Stimulated activated CD8-positive, alpha-beta memory T cell treated with anti-CD3 and anti-CD28 coated beads, Interleukin-4, amount 100 ng/mL, for 4 hours (primary cell): ENCODE results near the gene FAM120A.

Experiments used
- DNase-seq, 2 donors: peaks; one replicate each; pipeline ENCODE4 v3.0.0-alpha.2; 2020; ENCODE audit warnings: low read depth in 2 of 2, low spot score in 1 of 2

FAM120A gene

GRCh38 chr9:93591301-93592007 lies 140.0 kb downstream of the FAM120A start:
- no peak for DNase-seq

DNA sequence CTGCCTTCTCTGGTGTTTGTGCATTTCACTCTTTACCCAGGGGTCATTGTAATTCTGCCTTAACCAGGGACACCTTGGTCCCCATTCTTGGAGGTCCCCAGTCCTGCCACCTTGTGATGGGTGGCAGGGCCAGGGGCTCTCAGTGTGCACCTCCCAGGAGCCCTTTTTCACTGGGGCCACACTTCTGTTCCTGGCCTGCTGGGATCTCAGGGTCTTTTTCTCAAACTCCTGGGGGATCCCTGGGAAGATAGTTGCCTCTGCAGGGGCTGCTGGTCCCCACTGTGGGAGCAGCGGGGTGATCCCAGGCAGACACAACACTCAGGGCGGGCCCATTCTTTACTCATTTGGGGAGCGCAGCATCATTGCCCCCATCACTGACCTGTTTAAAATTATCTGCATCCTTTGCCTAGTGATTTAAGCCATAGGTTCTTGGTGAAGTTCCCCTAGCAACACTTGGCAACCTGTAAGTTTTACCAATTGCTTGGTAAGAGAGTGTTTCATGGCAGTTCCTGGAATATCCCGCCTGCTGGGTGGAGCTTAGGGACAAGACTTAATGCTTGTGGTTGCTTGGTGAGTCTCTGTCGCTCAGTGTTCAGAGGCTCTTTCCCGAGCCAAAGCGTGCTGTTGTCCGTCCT lies 140.6 kb downstream of the FAM120A start:
- no peak for DNase-seq

- DNase-seq = no peak
Measured at GRCh38 chr9:93592643-93593021, 141.1 kb downstream of the FAM120A start.

DNA sequence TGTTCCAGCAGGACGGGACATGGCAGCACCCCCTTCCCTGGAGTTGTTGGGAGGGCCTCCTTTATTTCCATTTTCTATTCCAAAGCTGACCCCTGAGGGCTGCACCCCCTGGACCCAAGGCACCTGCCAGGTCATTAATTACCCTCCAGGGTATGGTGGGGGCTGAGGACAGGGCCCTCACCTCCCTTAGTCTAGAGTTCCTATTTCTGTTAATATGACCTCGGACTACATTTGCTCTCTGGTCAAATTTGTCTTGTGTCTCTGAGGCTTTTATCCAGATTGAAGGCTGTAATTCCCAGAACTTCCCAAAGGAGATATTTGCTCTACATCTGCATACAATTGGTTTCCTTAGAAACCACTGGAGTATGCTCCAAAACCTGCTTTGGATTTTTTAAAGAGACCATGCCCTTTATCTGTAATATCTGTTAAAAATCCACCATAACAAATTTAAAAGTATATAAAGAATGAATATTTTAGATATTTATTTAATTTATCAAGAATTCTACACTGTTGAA lies 141.7 kb downstream of the FAM120A start:
- no peak for DNase-seq

DNA sequence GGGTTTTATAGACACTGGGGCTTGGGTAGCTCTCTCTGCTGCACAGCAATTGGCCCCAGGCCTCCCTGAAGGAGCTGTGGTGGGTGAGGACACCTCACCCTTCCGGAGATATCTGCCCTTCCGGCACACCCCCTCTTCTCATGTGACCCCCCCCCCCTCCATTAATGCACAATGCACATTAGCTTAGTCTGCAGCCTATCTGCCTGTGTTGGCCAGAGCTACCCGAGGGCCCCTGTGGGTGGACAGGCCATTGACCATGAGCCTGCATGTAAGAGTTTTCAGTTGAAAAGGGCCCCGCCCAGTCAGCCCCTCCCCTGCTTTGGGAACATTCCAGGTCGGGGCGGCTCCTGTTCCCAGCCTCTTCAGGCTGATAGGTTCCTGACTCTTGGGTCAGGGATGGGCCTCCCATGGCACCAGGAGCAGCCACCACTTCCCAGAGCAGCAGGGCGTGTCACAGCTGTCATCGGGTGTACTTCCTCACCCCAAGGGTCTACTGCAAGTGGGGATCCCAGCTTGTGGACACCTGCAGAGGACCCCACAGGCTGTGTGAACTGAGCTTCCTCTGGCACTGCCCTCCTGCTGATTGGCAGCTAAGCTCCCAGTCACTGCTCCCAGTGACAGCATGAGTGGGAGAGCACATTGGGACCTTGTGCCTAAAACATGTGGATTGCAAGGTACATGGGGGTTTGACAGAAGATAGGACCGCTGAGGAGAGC lies 142.7 kb downstream of the FAM120A start:
- no peak for DNase-seq

- no peak for DNase-seq
Measured at GRCh38 chr9:93595461-93595860, 144.0 kb downstream of the FAM120A start.

DNA sequence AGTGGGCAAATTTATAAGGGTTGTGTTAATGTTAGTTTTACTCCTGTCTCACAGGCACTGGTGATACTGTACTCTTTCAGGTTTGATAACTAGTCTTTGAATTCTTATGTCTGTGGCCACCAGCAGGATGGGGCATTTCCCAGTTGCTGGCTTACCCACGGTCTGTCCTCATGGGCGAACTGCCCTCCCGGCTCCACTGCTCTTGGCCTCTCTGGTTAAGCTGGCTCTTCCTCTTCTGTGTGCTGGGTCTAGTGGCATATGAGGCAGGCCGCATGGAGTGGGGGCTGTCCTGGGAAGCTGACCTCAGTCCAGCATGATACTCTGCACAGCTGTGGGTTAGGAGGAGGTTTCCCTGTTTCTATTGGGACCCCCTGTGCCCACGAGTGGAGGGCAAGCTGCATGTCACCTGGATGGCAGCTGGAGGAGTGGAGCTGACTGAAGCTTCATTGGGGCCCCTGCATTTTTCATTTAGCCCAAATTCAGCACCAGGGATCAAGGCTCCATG lies 144.4 kb downstream of the FAM120A start:
- no peak for DNase-seq

DNA sequence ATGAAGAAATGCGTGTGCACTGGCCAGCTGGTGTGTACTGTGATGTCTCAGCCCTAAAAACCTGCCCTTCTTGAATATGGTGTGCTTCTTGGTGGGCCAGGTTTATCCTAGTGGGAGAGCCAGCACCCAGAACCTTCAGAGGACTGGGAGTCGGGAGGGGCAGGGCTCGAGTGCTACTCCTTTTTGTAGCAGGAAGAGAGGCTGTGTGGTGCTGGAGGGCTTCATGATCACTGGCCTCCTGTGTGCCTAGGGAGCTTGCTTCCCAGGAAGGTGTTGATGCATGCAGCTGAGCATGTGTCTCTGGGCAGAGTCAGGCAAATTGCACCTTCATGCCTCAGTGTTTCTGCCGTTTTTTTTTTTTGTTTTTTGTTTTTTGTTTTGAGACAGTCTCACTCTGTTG lies 144.9 kb downstream of the FAM120A start:
- DNase-seq = no peak

DNA sequence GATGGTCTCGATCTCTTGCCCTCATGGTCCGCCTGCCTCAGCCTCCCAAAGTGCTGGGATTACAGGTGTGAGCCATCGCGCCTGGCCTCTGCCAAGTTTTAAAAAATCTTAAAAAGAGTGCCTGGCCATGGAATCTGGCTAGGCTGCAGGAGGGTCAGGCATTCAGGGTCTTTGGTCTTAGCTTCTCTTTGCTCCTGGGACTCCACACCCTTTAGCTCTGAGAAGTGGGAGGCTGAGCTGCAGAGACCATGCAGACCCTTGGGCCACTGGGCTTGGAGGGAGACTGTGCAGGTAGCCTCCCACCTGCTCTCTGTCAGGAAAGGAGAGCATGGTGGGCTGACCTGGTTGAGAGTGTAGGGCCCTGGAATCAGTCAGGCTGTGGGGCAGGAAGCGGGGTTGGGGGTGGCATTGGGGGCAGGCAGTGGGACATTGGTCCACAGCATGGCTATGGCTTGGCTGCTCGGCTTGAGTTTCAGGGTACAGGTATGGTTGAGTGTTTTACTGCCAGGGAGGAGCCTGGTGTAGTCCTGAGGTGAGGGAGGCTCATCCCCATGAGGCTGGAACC lies 145.7 kb downstream of the FAM120A start:
- DNase-seq = no peak

DNA sequence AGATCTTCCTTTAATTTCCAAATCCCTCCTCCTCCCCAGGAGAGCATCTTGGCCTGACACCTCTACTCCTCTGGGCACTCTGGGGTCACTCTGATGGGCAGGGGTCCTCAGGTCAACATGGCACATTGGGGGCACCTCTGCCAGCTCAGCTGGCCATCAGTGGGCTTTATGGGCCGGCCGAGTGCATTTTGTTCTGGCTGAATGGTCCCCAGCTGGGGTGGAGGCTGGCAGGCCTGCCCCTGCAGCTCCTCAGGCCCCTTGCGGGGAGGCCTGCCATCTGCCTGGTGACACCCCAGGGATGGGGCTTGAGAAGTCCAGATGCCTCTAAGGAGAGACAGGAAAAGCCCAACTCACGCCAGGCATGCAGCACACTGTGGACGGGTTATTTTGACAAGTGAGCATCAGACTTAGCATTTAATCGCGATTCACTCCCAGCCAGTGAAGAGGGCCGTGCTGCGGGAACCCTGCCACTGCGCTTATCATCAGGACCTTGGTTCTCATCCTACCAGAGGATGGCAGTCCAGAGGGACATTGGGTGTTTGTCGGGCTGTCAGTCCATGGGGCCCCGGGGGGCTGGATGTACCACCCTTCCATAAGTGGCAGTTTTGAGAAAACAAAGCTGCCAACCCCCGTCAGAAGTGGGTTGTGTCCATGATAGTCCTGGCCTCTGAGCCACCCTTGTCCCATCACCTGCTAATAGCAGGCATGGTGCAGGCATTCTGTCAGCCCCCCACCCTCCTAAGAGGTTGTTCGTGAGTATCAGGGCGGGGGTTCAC lies 146.6 kb downstream of the FAM120A start:
- DNase-seq = no peak

DNA sequence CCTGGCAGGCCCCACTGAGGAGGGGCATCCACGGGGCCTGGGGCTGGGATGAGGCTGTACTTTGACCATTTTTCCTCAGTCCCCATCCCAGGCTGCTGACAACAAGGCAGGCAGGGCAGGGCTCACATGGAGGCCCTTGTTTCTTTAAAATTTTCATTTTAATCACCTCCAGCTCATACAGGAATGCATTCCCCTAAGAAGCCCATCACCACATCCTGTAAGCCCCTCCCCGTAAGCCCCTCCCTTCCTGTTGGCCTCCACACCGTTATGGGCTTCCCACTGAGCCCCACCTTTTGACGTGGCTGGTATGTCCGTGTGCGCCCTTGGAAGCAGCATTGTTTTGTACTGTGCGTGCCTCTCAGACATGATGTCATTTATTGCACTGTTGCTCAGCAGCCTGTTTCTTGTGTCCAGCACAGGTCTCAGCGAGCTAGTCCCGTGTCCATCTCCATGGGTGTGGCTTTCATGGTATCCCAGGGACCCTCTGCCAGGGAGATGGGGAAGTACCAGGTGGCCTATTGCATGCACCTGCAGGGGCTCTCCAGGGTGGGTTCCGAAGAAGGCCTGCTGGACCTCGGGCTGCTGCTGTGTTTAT lies 147.3 kb downstream of the FAM120A start:
- no peak for DNase-seq

- no peak for DNase-seq
Measured at GRCh38 chr9:93599571-93600403, 148.3 kb downstream of the FAM120A start.

DNA sequence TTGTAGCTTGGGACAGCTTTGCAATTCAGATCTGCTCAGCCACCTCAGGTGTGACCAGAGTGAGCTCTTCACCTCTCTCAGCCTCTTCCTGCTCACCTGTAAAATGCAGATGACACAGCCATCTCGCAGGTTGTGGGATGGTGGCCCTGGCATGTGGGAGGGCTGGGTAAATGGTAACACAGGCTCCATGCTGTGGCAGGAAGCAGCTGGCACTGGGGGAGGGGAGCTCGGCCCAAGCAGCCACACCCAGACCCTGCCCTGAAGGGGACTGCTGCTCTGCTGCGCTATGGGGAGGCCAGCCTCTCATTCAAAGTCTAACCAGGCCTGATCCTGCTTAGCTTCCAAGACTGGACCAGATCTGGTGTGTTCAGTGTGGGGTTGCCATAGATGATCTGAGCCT lies 149.0 kb downstream of the FAM120A start:
- no peak for DNase-seq

DNA sequence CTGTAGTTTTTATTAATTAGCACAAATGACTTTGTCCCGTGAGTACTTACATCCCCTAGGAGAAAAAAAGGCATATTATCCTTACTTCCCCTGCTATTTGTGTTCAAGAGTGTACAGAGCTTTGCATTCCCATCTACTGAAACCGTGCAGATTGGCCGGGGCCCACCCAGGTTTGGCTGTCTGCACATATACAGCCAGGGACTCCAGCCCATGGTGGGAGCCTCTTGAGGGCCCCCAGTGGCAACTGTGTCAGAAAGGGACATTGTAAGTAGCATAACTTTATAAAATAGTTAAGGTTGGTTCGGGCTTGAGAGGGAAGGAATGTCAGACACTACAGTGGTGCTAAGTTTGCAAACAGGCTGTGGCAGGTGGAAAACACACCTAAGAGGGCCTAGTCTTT lies 149.6 kb downstream of the FAM120A start:
- DNase-seq = no peak

DNA sequence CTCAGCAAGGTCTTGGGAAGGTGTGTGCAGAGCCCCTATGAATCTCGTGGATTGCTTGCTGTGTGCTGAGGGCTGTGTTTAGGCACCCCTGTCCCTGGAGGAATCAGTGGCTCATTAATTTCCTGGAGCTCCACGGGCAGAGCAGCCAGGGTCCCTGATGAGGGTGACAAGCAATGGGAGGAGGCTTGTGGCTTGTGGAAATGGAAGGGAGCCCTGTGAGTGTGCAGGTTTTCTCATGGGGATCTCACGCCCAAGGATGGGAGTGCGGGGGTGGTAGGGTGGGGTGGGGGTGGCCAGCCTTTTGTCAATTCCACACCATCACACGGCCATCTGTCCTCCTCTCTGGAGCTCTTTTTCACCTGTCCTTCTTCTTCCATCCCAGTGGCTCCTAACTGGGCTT lies 150.2 kb downstream of the FAM120A start:
- no peak for DNase-seq

- DNase-seq = no peak
Measured at GRCh38 chr9:93603011-93603410, 151.5 kb downstream of the FAM120A start.

DNA sequence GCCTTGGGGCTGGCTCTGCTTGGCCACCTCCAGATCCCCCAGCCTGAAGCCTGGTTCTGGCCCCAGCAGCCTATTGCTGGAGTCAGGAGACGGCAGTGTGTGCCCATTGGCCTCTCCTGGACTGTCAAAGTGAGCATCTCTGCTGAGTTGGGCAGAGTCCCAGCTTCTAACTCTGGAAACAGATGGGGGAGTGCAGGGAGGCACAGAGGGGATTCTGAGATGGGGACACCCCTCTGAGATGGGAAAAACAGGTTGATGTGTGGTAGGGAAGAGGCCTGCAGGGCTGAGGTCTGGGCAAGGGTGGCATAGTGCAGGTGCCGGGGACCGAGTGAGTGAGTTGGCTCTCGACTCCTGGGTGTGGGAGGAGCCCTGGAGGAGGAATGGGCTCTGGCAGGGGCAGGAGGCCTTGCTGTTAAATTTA lies 152.4 kb downstream of the FAM120A start:
- DNase-seq = no peak

- no peak for DNase-seq
Measured at GRCh38 chr9:93606187-93606586, 154.7 kb downstream of the FAM120A start.

DNA sequence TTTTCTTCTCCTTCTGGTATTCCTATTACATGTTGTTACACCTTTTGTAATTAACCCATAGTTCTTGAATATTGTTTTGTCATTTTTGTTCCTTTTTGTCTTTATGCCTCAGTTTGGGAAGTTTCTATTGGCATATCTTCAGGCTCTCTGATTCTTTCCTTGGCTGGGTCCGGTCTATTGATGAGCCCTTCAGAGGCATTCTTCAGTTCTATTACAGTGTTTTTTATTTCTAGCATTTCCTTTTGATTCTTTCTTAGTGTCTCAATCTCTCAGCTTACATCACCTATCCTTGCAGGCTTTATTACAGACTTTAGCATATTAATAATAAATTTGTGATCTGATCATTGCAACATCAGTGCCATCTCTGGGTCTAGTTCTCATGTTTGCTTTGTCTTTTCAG lies 158.7 kb downstream of the FAM120A start:
- DNase-seq = no peak
